Astrocyte (in vitro differentiated cells and primary cell): ENCODE results near the gene MYCBPAP. TPM values are rescaled to one million over a fixed set of nuclear protein-coding genes. Genes with fewer than 3 reads are reported as not detected.

Experiments used
- DNase-seq: peaks from one replicate; pipeline ENCODE4 v3.0.0-alpha.2; 2010; ENCODE audit warnings: low read depth
- FAIRE-seq: peaks from 2 replicates; lab custom pipeline; 2011; peaks lifted over from hg19 to GRCh38; lab: Jason Lieb, UNC
- H2AFZ ChIP-seq: 2 replicates; pipeline ENCODE4 v1.6.0; 2012; ENCODE audit warnings: low read depth, low read length, inconsistent platforms
- H3K27ac ChIP-seq: 2 replicates; pipeline ENCODE4 v1.5.1; 2011; ENCODE audit warnings: low read depth, low read length, inconsistent platforms
- H3K27me3 ChIP-seq: 2 replicates; pipeline ENCODE4 v1.6.0; 2011; ENCODE audit warnings: low read length, inconsistent platforms; ENCODE audit not compliant: insufficient read depth
- H3K36me3 ChIP-seq: 2 replicates; pipeline ENCODE4 v1.5.1; 2011; ENCODE audit warnings: low read length, inconsistent platforms; ENCODE audit not compliant: insufficient read depth
- H3K4me1 ChIP-seq: 2 replicates; pipeline ENCODE4 v1.5.1; 2011; ENCODE audit warnings: low read length, inconsistent platforms; ENCODE audit not compliant: insufficient read depth
- H3K4me2 ChIP-seq: 2 replicates; pipeline ENCODE4 v1.6.0; 2012; ENCODE audit warnings: low read length, inconsistent platforms
- H3K4me3 ChIP-seq: 2 replicates; pipeline ENCODE4 v1.5.1; 2011; ENCODE audit warnings: low read depth, mild to moderate bottlenecking, low read length, inconsistent platforms; ENCODE audit not compliant: insufficient read depth
- H3K79me2 ChIP-seq: 2 replicates; pipeline ENCODE4 v1.6.0; 2012; ENCODE audit warnings: mild to moderate bottlenecking, low read length, inconsistent platforms; ENCODE audit not compliant: insufficient read depth
- H3K9ac ChIP-seq: 2 replicates; pipeline ENCODE4 v1.6.0; 2012; ENCODE audit warnings: mild to moderate bottlenecking, low read length, inconsistent platforms
- H3K9me3 ChIP-seq: 2 replicates; pipeline ENCODE4 v1.5.1; 2012; ENCODE audit warnings: low read depth, mild to moderate bottlenecking, low read length, inconsistent platforms; ENCODE audit not compliant: insufficient read depth
- H4K20me1 ChIP-seq: 2 replicates; pipeline ENCODE4 v1.6.0; 2012; ENCODE audit warnings: low read length, inconsistent platforms; ENCODE audit not compliant: insufficient read depth
- H3K27ac Mint-ChIP-seq: one replicate; pipeline ENCODE4 v1.8.0; 2021; ENCODE audit warnings: mild to moderate bottlenecking, mixed read lengths; ENCODE audit not compliant: unreplicated experiment
- H3K27me3 Mint-ChIP-seq: one replicate; pipeline ENCODE4 v1.8.0; 2021; ENCODE audit warnings: low read depth, mixed read lengths; ENCODE audit not compliant: unreplicated experiment
- H3K36me3 Mint-ChIP-seq: one replicate; pipeline ENCODE4 v1.8.0; 2021; ENCODE audit warnings: low read depth, mixed read lengths; ENCODE audit not compliant: unreplicated experiment
- H3K4me1 Mint-ChIP-seq: one replicate; pipeline ENCODE4 v1.8.0; 2021; ENCODE audit warnings: low read depth, mixed read lengths; ENCODE audit not compliant: unreplicated experiment
- H3K4me3 Mint-ChIP-seq: one replicate; pipeline ENCODE4 v1.8.0; 2021; ENCODE audit warnings: mild to moderate bottlenecking, moderate library complexity, mixed read lengths; ENCODE audit not compliant: unreplicated experiment
- H3K9me3 Mint-ChIP-seq: one replicate; pipeline ENCODE4 v1.8.0; 2021; ENCODE audit warnings: mild to moderate bottlenecking, mixed read lengths; ENCODE audit not compliant: unreplicated experiment
- CTCF ChIP-seq: IDR thresholded peaks from 2 replicates; pipeline ENCODE4 v1.5.1; 2011; ENCODE audit warnings: low read depth, mild to moderate bottlenecking, inconsistent platforms, low read length, moderate library complexity; ENCODE audit not compliant: insufficient read depth
- EZH2 ChIP-seq: IDR thresholded peaks from 2 replicates; pipeline ENCODE4 v1.6.1; 2012; ENCODE audit warnings: mild to moderate bottlenecking, low read length, inconsistent platforms; ENCODE audit not compliant: insufficient read depth
- total RNA-seq: library from RNA; stranded (reverse); gene quantifications from 2 replicates; pipeline ENCODE4 v1.2.1, GENCODE V29; 2021

Gene MYCBPAP
- total RNA-seq, 1 donor from 2014 or later, result 1.4 TPM

- peaks cover 9% of the 10 kb centered on the region for H3K36me3 Mint-ChIP-seq
- no peak overlapping the region for H3K9ac ChIP-seq
- no peak overlapping the region for H2AFZ ChIP-seq
- no peaks in the 10 kb centered on the region for H4K20me1 ChIP-seq
- H3K27me3 ChIP-seq, result peaks cover 21% of the 10 kb centered on the region
- H3K36me3 ChIP-seq, result no peaks in the 10 kb centered on the region
- peaks cover 63% of the 10 kb centered on the region for H3K27me3 Mint-ChIP-seq
- H3K4me1 ChIP-seq, result peaks cover 11% of the 10 kb centered on the region
- H3K4me3 ChIP-seq, result no peak overlapping the region
- no peak for FAIRE-seq
- H3K79me2 ChIP-seq, result no peaks in the 10 kb centered on the region
- H3K9me3 ChIP-seq, result no peaks in the 10 kb centered on the region
- peaks cover 11% of the 10 kb centered on the region for H3K4me1 Mint-ChIP-seq
- H3K4me2 ChIP-seq, result no peak overlapping the region
- no peak for TF ChIP-seq CTCF
- TF ChIP-seq EZH2, result no peak
- H3K9me3 Mint-ChIP-seq, result peaks cover 2% of the 10 kb centered on the region
- H3K27ac ChIP-seq, result no peak overlapping the region
- H3K4me3 Mint-ChIP-seq, result no peak overlapping the region
- H3K27ac Mint-ChIP-seq, result no peak overlapping the region
- DNase-seq, result no peak
Observed at GRCh38 chr17:50534979-50535326, 26.7 kb downstream of the MYCBPAP start.

- Mint-ChIP-seq H3K4me3 (no peak overlapping the region), H3K9me3 (peaks cover 2% of the 10 kb centered on the region), H3K36me3 (peaks cover 9% of the 10 kb centered on the region), H3K4me1 (peaks cover 11% of the 10 kb centered on the region), H3K27me3 (peaks cover 62% of the 10 kb centered on the region), H3K27ac (peak overlapping the region; percentile 10)
- Histone ChIP-seq H3K4me1 (peaks cover 11% of the 10 kb centered on the region), H3K9me3 (no peaks in the 10 kb centered on the region), H2AFZ (no peak overlapping the region), H3K27me3 (peaks cover 21% of the 10 kb centered on the region), H3K79me2 (no peaks in the 10 kb centered on the region), H3K9ac (no peak overlapping the region), H3K36me3 (no peaks in the 10 kb centered on the region), H3K4me2 (no peak overlapping the region), H3K4me3 (no peak overlapping the region), H4K20me1 (no peaks in the 10 kb centered on the region), H3K27ac (no peak overlapping the region)
- DNase-seq (no peak), FAIRE-seq (no peak)
- TF ChIP-seq CTCF (no peak), EZH2 (no peak)
Observed at GRCh38 chr17:50535407-50535806, 27.2 kb downstream of the MYCBPAP start.

- Histone ChIP-seq H3K4me3 (no peak overlapping the region), H3K4me2 (no peak overlapping the region), H4K20me1 (no peaks in the 10 kb centered on the region), H2AFZ (no peak overlapping the region), H3K36me3 (no peaks in the 10 kb centered on the region), H3K79me2 (no peaks in the 10 kb centered on the region), H3K9me3 (no peaks in the 10 kb centered on the region), H3K27ac (no peak overlapping the region), H3K4me1 (peaks cover 19% of the 10 kb centered on the region), H3K9ac (no peak overlapping the region), H3K27me3 (peaks cover 15% of the 10 kb centered on the region)
- H3K9me3 Mint-ChIP-seq, result peaks cover 2% of the 10 kb centered on the region
- FAIRE-seq (no peak), DNase-seq (no peak)
- H3K27ac Mint-ChIP-seq, result no peak overlapping the region
- TF ChIP-seq EZH2, result no peak
- no peak for TF ChIP-seq CTCF
- H3K36me3 Mint-ChIP-seq, result peaks cover 9% of the 10 kb centered on the region
- peaks cover 47% of the 10 kb centered on the region for H3K27me3 Mint-ChIP-seq
- H3K4me1 Mint-ChIP-seq, result peaks cover 11% of the 10 kb centered on the region
- no peak overlapping the region for H3K4me3 Mint-ChIP-seq
Observed at GRCh38 chr17:50536683-50537646, 28.7 kb downstream of the MYCBPAP start.
